Upper lobe of right lung (tissue), 1 donor: ENCODE measurements around the gene COL18A1. TPM values are rescaled to one million over a fixed set of nuclear protein-coding genes. Genes with fewer than 3 reads are reported as not detected.

ENCODE experiments used
- ATAC-seq: fragments of 200-7000 bp; cut with Tn5 transposase; one replicate; pipeline ENCODE4 v1.9.1; 2020; ENCODE audit warnings: mild to moderate bottlenecking, moderate library complexity
- DNase-seq: peaks from one replicate; pipeline ENCODE4 v3.0.0-alpha.2; 2020
- H3K27ac ChIP-seq: fragments of 200-600 bp; one replicate; pipeline ENCODE4 v1.8.0; 2022
- H3K27me3 ChIP-seq: fragments of 200-600 bp; one replicate; pipeline ENCODE4 v1.8.0; 2022; ENCODE audit warnings: mild to moderate bottlenecking
- H3K36me3 ChIP-seq: fragments of 200-600 bp; one replicate; pipeline ENCODE4 v1.8.0; 2022
- H3K4me1 ChIP-seq: fragments of 200-600 bp; one replicate; pipeline ENCODE4 v1.8.0; 2022
- H3K4me3 ChIP-seq: fragments of 200-600 bp; one replicate; pipeline ENCODE4 v1.8.0; 2022; ENCODE audit warnings: mild to moderate bottlenecking
- H3K9me3 ChIP-seq: fragments of 200-600 bp; one replicate; pipeline ENCODE4 v1.8.0; 2022
- intact Hi-C: fragments of 100-400 bp; cut with DNase I; formaldehyde crosslinking; loops from one replicate; pipeline ENCODE4 v1.11.0; 2022
- total RNA-seq: library from RNA; stranded (reverse); fragmentation: NEBNext Ultra II Directional; extraction: Animal tissue kit (Norgen Biotek cat#: 25700); gene quantifications from one replicate; pipeline ENCODE4 v1.2.1, GENCODE V29; 2021
- TF ChIP-seq, protein P1 (sequence below): fragments of 200-600 bp; IDR thresholded peaks from one replicate; pipeline ENCODE4 v1.8.0; 2022; ENCODE audit warnings: antibody characterized with exemption
- donor health status: DM: no; HTN: yes; CAD: no; lungs with severe emphysema.

Gene COL18A1
- total RNA-seq, 1 donor from 2014 or later, result 60.4 TPM

DNA sequence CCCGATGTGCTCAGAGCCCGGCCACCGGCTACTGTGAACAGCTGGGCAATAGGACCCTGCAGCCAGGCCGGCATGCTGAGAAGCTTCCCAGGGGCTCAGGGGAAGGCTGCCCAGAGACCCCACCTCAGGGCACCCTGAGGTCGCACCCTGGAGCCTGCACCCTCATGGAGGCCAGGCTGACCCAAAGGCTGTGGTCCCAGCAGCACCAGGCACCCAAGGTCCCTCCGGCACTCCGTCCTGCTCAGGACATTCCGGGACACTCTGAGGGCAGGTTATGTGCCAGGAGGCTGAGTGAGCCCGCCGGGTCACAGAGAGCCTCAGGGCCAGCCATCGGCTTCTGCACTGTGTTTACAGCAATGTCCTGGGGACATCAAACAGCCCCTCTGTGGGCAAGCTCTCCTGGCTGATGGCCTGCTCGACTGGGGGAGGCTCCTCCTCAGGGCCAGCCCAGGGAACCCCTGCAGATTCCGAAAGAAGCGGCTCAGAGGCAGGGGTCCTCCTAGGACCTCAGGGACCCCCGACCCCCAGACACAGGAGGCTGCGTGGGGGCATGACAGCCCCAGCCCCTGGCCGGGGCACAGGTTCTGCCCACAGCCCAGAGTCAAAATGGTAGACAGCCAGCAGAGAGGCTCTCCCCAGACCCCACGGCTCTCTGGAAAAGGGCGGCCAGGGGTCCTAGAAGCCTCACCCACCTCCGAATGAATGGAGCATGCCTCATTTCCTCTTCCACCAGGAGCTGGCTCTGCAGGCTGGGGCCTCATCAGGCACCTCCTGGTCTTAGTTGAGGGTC is 129.1 kb downstream of the COL18A1 start:
- Histone ChIP-seq H3K27ac (peak overlapping the region; percentile 17), H3K9me3 (no peaks in the 10 kb centered on the region), H3K4me3 (no peak overlapping the region), H3K4me1 (peaks cover 11% of the 10 kb centered on the region), H3K36me3 (no peaks in the 10 kb centered on the region), H3K27me3 (no peaks in the 10 kb centered on the region)
- ATAC-seq, result no peak
- DNase-seq, result peak; percentile 64
- TF ChIP-seq, protein P1, sequence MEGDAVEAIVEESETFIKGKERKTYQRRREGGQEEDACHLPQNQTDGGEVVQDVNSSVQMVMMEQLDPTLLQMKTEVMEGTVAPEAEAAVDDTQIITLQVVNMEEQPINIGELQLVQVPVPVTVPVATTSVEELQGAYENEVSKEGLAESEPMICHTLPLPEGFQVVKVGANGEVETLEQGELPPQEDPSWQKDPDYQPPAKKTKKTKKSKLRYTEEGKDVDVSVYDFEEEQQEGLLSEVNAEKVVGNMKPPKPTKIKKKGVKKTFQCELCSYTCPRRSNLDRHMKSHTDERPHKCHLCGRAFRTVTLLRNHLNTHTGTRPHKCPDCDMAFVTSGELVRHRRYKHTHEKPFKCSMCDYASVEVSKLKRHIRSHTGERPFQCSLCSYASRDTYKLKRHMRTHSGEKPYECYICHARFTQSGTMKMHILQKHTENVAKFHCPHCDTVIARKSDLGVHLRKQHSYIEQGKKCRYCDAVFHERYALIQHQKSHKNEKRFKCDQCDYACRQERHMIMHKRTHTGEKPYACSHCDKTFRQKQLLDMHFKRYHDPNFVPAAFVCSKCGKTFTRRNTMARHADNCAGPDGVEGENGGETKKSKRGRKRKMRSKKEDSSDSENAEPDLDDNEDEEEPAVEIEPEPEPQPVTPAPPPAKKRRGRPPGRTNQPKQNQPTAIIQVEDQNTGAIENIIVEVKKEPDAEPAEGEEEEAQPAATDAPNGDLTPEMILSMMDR, result no peak
- intact Hi-C loops, result no loop called here

DNA sequence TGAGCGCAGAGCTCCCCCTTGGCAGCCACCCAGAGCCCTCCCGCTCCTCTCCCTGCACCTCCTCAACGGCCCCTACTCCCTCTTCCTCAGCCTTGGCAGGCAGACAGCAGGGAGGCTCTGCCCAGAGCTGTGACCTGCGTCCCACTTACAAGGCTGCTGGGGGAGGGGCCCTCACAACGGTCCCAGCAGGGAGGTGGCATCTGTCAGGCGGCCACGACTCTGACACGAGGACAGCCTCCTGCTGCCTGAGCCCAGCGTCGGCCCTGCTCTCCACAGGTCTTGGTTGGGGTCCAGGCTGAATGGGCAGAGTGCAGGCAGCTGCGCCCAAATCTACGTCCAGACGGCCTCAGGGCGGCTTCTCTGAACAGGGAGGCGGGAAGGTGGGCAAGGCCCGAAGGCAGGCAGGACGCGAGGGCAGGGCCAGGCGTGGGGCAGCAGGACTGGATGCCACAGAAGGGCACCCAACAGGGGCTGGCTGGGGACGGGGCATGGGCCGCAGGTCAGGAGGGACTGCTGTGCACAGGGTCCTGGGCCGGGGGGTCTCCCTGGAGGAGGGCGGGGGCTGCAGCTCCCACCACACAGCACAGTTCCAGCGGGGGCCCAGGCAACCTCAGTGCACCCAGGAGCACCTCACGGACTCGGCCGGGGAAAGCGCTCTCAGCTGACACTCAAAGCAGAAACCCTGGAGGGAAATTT is 129.8 kb downstream of the COL18A1 start:
- ATAC-seq (peak; percentile 55), DNase-seq (peak; percentile 75)
- no peak overlapping the region for H3K27ac ChIP-seq
- H3K9me3 ChIP-seq, result no peaks in the 10 kb centered on the region
- TF ChIP-seq, protein P1, result no peak
- H3K27me3 ChIP-seq, result no peaks in the 10 kb centered on the region
- H3K4me3 ChIP-seq, result no peak overlapping the region
- intact Hi-C loops, result no loop called here
- peaks cover 11% of the 10 kb centered on the region for H3K4me1 ChIP-seq
- H3K36me3 ChIP-seq, result no peaks in the 10 kb centered on the region

DNA sequence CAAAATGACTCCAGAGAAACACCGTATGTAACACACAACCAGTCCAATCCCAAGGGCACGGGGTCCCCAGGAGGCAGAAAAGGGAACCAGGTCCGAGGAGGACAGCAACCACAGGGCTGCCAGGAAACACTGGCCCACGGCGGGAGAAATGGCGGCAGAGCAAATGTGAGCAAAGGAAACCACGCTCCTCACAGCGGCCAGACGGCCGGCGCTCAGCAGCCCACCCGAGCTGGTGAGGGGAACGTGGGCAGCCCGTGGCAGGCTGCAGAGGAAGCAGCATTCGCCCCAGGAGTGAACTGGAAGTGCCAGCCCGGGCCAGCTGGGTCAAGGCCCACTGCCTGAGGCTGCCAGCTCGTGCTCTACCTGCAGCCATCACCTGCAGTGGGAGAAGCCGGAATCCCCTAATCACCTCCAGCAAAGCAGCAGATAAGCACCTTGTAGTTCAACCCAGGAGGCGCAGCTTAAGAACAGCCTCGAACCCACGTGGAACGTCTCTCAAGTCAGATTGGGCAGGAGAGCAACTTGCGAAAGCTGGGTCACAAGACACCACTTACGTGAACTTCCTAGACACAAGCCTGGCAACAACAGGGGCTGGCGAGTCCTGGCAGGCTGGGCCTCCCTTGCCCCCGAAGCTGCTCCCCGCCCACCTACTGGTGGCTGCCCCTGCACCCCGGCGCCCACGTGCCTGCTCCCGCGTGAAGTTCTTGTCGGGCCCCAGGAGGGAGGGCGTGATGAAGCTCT is 130.5 kb downstream of the COL18A1 start:
- no peaks in the 10 kb centered on the region for H3K27me3 ChIP-seq
- H3K9me3 ChIP-seq, result no peaks in the 10 kb centered on the region
- peaks cover 11% of the 10 kb centered on the region for H3K4me1 ChIP-seq
- intact Hi-C loops, result no loop called here
- TF ChIP-seq, protein P1, result no peak
- no peak overlapping the region for H3K4me3 ChIP-seq
- H3K36me3 ChIP-seq, result no peaks in the 10 kb centered on the region
- ATAC-seq, result peak; percentile 57
- DNase-seq, result peak; percentile 75
- no peak overlapping the region for H3K27ac ChIP-seq

DNA sequence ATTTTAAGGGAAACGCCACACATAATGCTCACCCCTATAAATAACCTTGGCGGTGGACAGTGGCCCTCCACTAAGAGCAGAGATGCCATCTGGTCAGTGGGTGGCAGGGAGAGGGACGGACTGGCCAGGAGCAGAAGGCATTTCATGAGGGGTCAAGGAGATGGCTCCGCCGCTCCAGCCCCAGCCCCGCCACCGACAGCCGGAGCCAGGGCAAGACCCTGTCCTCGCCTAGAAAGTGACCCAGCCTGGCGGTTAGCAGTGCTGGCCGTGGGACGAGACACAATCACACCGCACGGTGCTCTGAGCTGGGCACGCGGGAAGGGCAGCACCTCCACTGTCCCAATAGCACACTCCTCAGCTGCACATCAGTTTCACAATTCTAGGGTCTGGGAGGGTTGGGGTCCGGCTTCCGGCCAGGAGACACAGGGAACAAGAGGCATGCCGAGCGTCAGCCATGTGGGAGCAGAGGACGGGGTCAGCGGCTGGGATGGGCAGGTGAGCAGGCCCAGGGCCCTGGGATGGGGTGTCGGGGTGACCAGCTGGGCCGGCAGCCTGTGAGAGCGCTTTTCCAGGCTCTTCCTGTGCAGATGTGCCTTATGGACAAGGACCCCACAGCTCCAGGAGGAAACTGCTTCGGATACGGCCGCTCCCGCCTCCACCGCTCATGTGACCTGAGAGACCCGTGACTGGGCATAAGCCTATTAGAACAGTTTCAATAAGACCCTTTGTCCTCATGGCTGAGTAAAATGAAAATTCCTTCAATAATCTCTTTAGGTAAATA is 131.5 kb downstream of the COL18A1 start:
- Histone ChIP-seq H3K9me3 (no peaks in the 10 kb centered on the region), H3K4me3 (no peak overlapping the region), H3K27me3 (no peaks in the 10 kb centered on the region), H3K36me3 (no peaks in the 10 kb centered on the region), H3K4me1 (peaks cover 16% of the 10 kb centered on the region), H3K27ac (no peak overlapping the region)
- TF ChIP-seq, protein P1, result no peak
- DNase-seq, result peak; percentile 55
- ATAC-seq, result no peak
- intact Hi-C loops, result no loop called here

DNA sequence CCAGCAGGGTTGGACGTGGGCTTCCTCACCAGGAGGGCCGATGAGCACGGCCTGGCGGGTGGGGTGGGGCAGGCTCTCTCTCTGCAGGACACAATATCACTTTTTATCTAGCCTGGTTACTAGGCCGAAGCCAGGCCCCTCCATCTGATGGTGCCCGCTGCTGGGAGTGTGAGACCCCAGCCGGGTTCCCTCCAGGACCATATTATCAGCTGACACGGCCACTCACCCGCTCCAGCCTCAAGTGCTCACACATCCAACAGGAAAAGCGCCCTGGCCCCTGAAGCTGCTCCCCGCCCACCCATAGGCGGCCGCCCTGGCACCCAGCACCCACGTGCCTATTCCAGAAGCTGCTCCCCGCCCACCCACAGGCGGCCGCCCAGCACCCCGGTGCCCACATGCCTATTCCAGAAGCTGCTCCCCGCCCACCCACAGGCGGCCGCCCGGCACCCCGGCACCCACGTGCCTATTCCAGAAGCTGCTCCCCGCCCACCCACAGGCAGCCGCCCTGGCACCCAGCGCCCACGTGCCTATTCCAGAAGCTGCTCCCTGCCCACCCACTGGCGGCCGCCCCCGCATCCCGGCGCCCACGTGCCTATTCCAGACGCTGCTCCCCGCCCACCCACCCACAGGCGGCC is 132.3 kb downstream of the COL18A1 start:
- H3K27ac ChIP-seq, result no peak overlapping the region
- ATAC-seq, result no peak
- H3K27me3 ChIP-seq, result no peaks in the 10 kb centered on the region
- peaks cover 19% of the 10 kb centered on the region for H3K4me1 ChIP-seq
- no peaks in the 10 kb centered on the region for H3K9me3 ChIP-seq
- H3K4me3 ChIP-seq, result no peak overlapping the region
- intact Hi-C loops, result no loop called here
- H3K36me3 ChIP-seq, result no peaks in the 10 kb centered on the region
- peak; percentile 55 for DNase-seq
- TF ChIP-seq, protein P1, result no peak
